Liver (tissue), 9 donors: ENCODE data around the gene PDZD2. TPM values are rescaled to one million over a fixed set of nuclear protein-coding genes. Genes with fewer than 3 reads are reported as not detected.
A peak's percentile ranks its signal among the peaks of the same experiment; 100 is the strongest.

Experiments
- DNase-seq: peaks from one replicate; pipeline ENCODE4 v3.0.0-alpha.2; 2017; ENCODE audit warnings: low spot score
- H3K27ac ChIP-seq, 2 donors: one replicate each; pipeline ENCODE4 v1.7.0; 2013; ENCODE audit warnings: inconsistent platforms in 2 of 2, low read length in 2 of 2, control low read depth in 1 of 2, low read depth in 1 of 2, mild to moderate bottlenecking in 1 of 2
- H3K27me3 ChIP-seq, 4 donors: one replicate each; pipeline versions ENCODE4 v1.6.1 to v1.7.0; 2013; ENCODE audit warnings: low read length in 3 of 4, inconsistent platforms in 1 of 4, mild to moderate bottlenecking in 1 of 4, moderate library complexity in 1 of 4; ENCODE audit not compliant: control insufficient read depth in 4 of 4, insufficient read depth in 4 of 4
- H3K36me3 ChIP-seq, 4 donors: one replicate each; pipeline versions ENCODE4 v1.6.1 to v1.7.0; 2013; ENCODE audit warnings: low read length in 3 of 4, mild to moderate bottlenecking in 3 of 4, low read depth in 1 of 4, moderate library complexity in 1 of 4; ENCODE audit not compliant: control insufficient read depth in 4 of 4, insufficient read depth in 3 of 4
- H3K4me1 ChIP-seq, 4 donors: one replicate each; pipeline versions ENCODE4 v1.6.1 to v1.7.0; 2013; ENCODE audit warnings: low read length in 3 of 4, mild to moderate bottlenecking in 3 of 4, moderate library complexity in 1 of 4; ENCODE audit not compliant: control insufficient read depth in 4 of 4, insufficient read depth in 4 of 4
- H3K4me3 ChIP-seq, 3 donors: one replicate each; pipeline versions ENCODE4 v1.6.1 to v1.7.0; 2013; ENCODE audit warnings: low read length in 3 of 3, control low read depth in 1 of 3, low read depth in 1 of 3, mild to moderate bottlenecking in 1 of 3
- H3K9ac ChIP-seq, 2 donors: one replicate each; pipeline ENCODE4 v1.7.0; 2013; ENCODE audit warnings: low read length in 2 of 2, mild to moderate bottlenecking in 2 of 2, moderate library complexity in 2 of 2, control low read depth in 1 of 2, low read depth in 1 of 2
- H3K9me3 ChIP-seq, 4 donors: one replicate each; pipeline versions ENCODE4 v1.6.1 to v1.7.0; 2013; ENCODE audit warnings: low read length in 3 of 4; ENCODE audit not compliant: control insufficient read depth in 4 of 4
- ATF3 ChIP-seq: IDR thresholded peaks from 2 replicates; pipeline ENCODE4 v1.6.1; 2016; ENCODE audit warnings: antibody characterized with exemption
- CTCF ChIP-seq: fragments of 150-350 bp; IDR thresholded peaks from 2 replicates; pipeline ENCODE4 v1.5.1; 2017; ENCODE audit warnings: improper control_type of control experiment, low read depth, low read length; ENCODE audit not compliant: missing input control
- EGR1 ChIP-seq, 2 donors: IDR thresholded peaks; 2 replicates each; pipeline ENCODE4 v1.6.1; 2016 to 2018; ENCODE audit warnings: antibody characterized with exemption in 2 of 2, low read depth in 2 of 2
- FOXA1 ChIP-seq: IDR thresholded peaks from 2 replicates; pipeline ENCODE4 v1.6.1; 2016; ENCODE audit warnings: antibody characterized with exemption
- FOXA2 ChIP-seq: IDR thresholded peaks from 2 replicates; pipeline ENCODE4 v1.6.1; 2016; ENCODE audit warnings: antibody characterized with exemption
- GABPA ChIP-seq, 2 donors: IDR thresholded peaks in 1 of 2; conservative IDR thresholded peaks in 1 of 2; 2 replicates each; pipeline ENCODE4 v1.6.1; 2016; ENCODE audit warnings: antibody characterized with exemption in 2 of 2, mild to moderate bottlenecking in 1 of 2, moderate library complexity in 1 of 2
- HNF4A ChIP-seq, 2 donors: conservative IDR thresholded peaks; 2 replicates each; pipeline ENCODE4 v1.6.1; 2016; ENCODE audit warnings: antibody characterized with exemption in 2 of 2, mild to moderate bottlenecking in 2 of 2
- HNF4G ChIP-seq: IDR thresholded peaks from 2 replicates; pipeline ENCODE4 v1.6.1; 2016; ENCODE audit warnings: antibody characterized with exemption
- JUND ChIP-seq, 2 donors: IDR thresholded peaks; 2 replicates each; pipeline ENCODE4 v1.6.1; 2016; ENCODE audit warnings: antibody characterized with exemption in 2 of 2
- MAX ChIP-seq: IDR thresholded peaks from 2 replicates; pipeline ENCODE4 v1.6.1; 2016; ENCODE audit warnings: antibody characterized with exemption
- NR2F2 ChIP-seq: IDR thresholded peaks from 2 replicates; pipeline ENCODE4 v1.6.1; 2016; ENCODE audit warnings: antibody characterized with exemption
- RAD21 ChIP-seq, 2 donors: IDR thresholded peaks; 2 replicates each; pipeline ENCODE4 v1.6.1; 2016; ENCODE audit warnings: antibody characterized with exemption in 2 of 2, mild to moderate bottlenecking in 2 of 2
- REST ChIP-seq: IDR thresholded peaks from 2 replicates; pipeline ENCODE4 v1.6.1; 2016; ENCODE audit warnings: antibody characterized with exemption, mild to moderate bottlenecking
- RXRA ChIP-seq, 2 donors: IDR thresholded peaks; 2 replicates each; pipeline ENCODE4 v1.6.1; 2017 to 2018; ENCODE audit warnings: antibody characterized with exemption in 2 of 2, mild to moderate bottlenecking in 1 of 2
- SP1 ChIP-seq: IDR thresholded peaks from 2 replicates; pipeline ENCODE4 v1.6.1; 2018; ENCODE audit warnings: antibody characterized with exemption, mild to moderate bottlenecking
- TAF1 ChIP-seq: conservative IDR thresholded peaks from 2 replicates; pipeline ENCODE4 v1.6.1; 2016; ENCODE audit warnings: antibody characterized with exemption, mild to moderate bottlenecking
- YY1 ChIP-seq: IDR thresholded peaks from 2 replicates; pipeline ENCODE4 v1.6.1; 2016; ENCODE audit warnings: antibody characterized with exemption, mild to moderate bottlenecking
- ZBTB33 ChIP-seq: IDR thresholded peaks from 2 replicates; pipeline ENCODE4 v1.6.1; 2016; ENCODE audit warnings: antibody characterized with exemption
- WGBS: extraction: QIAGEN DNeasy Blood & Tissue Kit; methylation state at CpG from one replicate; pipeline ENCODE4 v1.1.7; 2013; 5-methylcytosine and 5-hydroxymethylcytosine counted together
- polyA plus RNA-seq, 2 donors: library from polyadenylated mRNA; stranded (reverse) in 1 of 2; unstranded in 1 of 2; fragments of 200-250 nt in 1 of 2; fragments of >200 nt in 1 of 2; fragmentation: Nextera tagmentation in 1 of 2; extraction: Ambion mirVana in 1 of 2; gene quantifications; one replicate each; pipeline versions ENCODE4 v1.2.1 to v1.2.3, GENCODE V29; 2013 to 2015
- total RNA-seq, 2 donors: library from RNA; depleted of rRNA; stranded (reverse); fragments of >200 nt; gene quantifications; one replicate each; pipeline ENCODE4 v1.2.3, GENCODE V29; 2014
- donor health status: healthy.
- donor health status: healthy.
- donor health status: healthy.
- donor health status: healthy.
- donor health status: healthy.

The PDZD2 gene
- under 1 TPM; 0.42 to 0.67 TPM for total RNA-seq
- polyA plus RNA-seq = 1 to 10 TPM in 1 of 2 donors, under 1 TPM in 1; 0.27 to 1.1 TPM

- H3K27me3 ChIP-seq = no peaks in the 10 kb centered on the region
- under 1% methylated on average over 70 of the region's 70 CpGs for WGBS
- TF ChIP-seq TAF1 (no peak), RXRA (IDR thresholded peaks at IDR 0.05) (no peak), CTCF (peak; percentile 46), YY1 (peak; percentile 40), RAD21 (IDR thresholded peaks at IDR 0.05) (no peak)
- H3K9me3 ChIP-seq = no peaks in the 10 kb centered on the region
- H3K4me1 ChIP-seq = peaks cover 3 to 11% (median 3%) of the 10 kb centered on the region in 4 donors
- H3K9ac ChIP-seq = no peak within 1 kb of the TSS
- DNase-seq = peak; percentile 79
- peak within 1 kb of the TSS; percentile 64 to 76 (median 74) for H3K4me3 ChIP-seq
- H3K36me3 ChIP-seq = no peaks in the 10 kb centered on the region
- no peak within 1 kb of the TSS for H3K27ac ChIP-seq
Measured at GRCh38 chr5:31638748-31639418, at the start of gene PDZD2. TSS of gene PDZD2 (plus strand) at chr5:31639131.

- no peak overlapping the region for H3K4me3 ChIP-seq
Measured at GRCh38 chr5:31593665-31594064, 45.3 kb upstream of the PDZD2 start.

More at GRCh38 chr5:31593665-31594064, 45.3 kb upstream of the PDZD2 start:
- no peak overlapping the region for H3K27ac ChIP-seq
- H3K4me1 ChIP-seq = no peaks in the 10 kb centered on the region
- no peak for DNase-seq
- no peaks in the 10 kb centered on the region for H3K9me3 ChIP-seq
- WGBS = 72% methylated on average over 3 of the region's 3 CpGs
- TF ChIP-seq YY1 = no peak
- TF ChIP-seq NR2F2 = no peak
- TF ChIP-seq EGR1 (IDR thresholded peaks at IDR 0.05; ENCODE audit: low read depth in 2 of 2) = no peak
- TF ChIP-seq RXRA (IDR thresholded peaks at IDR 0.05) = no peak
- no peak for TF ChIP-seq FOXA2
- no peak for TF ChIP-seq ATF3
- no peak for TF ChIP-seq FOXA1
- TF ChIP-seq HNF4A (conservative IDR thresholded peaks at IDR 0.05) = no peak
- TF ChIP-seq REST = no peak
- no peak for TF ChIP-seq RAD21 (IDR thresholded peaks at IDR 0.05)
- no peak for TF ChIP-seq GABPA (IDR thresholded peaks at IDR 0.05 in 1 of 2, conservative IDR thresholded peaks at IDR 0.05 in 1 of 2)
- TF ChIP-seq MAX = no peak
- TF ChIP-seq HNF4G = no peak
- no peak for TF ChIP-seq SP1
- no peak for TF ChIP-seq ZBTB33
- no peak for TF ChIP-seq JUND (IDR thresholded peaks at IDR 0.05)
- no peak for TF ChIP-seq TAF1
- H3K9ac ChIP-seq = no peak overlapping the region
- H3K27me3 ChIP-seq = peaks cover 0 to 3% (median 0%) of the 10 kb centered on the region in 4 donors
- H3K36me3 ChIP-seq = no peaks in the 10 kb centered on the region
